Activated CD4-positive, alpha-beta T cell treated with anti-CD3 and anti-CD28 coated beads, Interleukin-2, amount 50 U/mL, for 24 hours (primary cell): ENCODE results near the gene ADGRD1.
"Not testable (repeated sequence)": the region's sequence is repeated elsewhere in the genome, so short reads cannot be mapped to it uniquely, and the experiment has no call there.

ENCODE experiments used
- DNase-seq, 2 donors: peaks; one replicate each; pipeline ENCODE4 v3.0.0-alpha.2; 2020; ENCODE audit warnings: low read depth in 1 of 2, low spot score in 1 of 2

Gene ADGRD1

GRCh38 chr12:130953771-130954543 is at the start of gene ADGRD1:
TSS of gene ADGRD1 (plus strand) at chr12:130953907. CDS start at chr12:130954466, 559 bp downstream.
- DNase-seq: no peak

GRCh38 chr12:130904064-130904463 is 49.6 kb upstream of the ADGRD1 start:
- no peak for DNase-seq

GRCh38 chr12:130904936-130905455 is 48.7 kb upstream of the ADGRD1 start:
- not testable (repeated sequence) for DNase-seq

GRCh38 chr12:130909111-130909510 is 44.6 kb upstream of the ADGRD1 start:
- DNase-seq: no peak

GRCh38 chr12:130911193-130911592 is 42.5 kb upstream of the ADGRD1 start:
- DNase-seq: no peak

GRCh38 chr12:130911933-130912332 is 41.8 kb upstream of the ADGRD1 start:
- no peak for DNase-seq

GRCh38 chr12:130916241-130916911 is 37.3 kb upstream of the ADGRD1 start:
- no peak for DNase-seq

- DNase-seq: no peak
Measured at GRCh38 chr12:130917607-130918006, 36.1 kb upstream of the ADGRD1 start.

- no peak for DNase-seq
Measured at GRCh38 chr12:130919086-130919485, 34.6 kb upstream of the ADGRD1 start.

- no peak for DNase-seq
Measured at GRCh38 chr12:130920119-130920703, 33.5 kb upstream of the ADGRD1 start.

- DNase-seq: no peak
Measured at GRCh38 chr12:130920723-130921381, 32.9 kb upstream of the ADGRD1 start.

- no peak for DNase-seq
Measured at GRCh38 chr12:130922511-130922953, 31.2 kb upstream of the ADGRD1 start.

GRCh38 chr12:130924966-130925665 is 28.6 kb upstream of the ADGRD1 start:
- DNase-seq: no peak

GRCh38 chr12:130925666-130926015 is 28.1 kb upstream of the ADGRD1 start:
- DNase-seq: no peak

GRCh38 chr12:130929363-130929762 is 24.3 kb upstream of the ADGRD1 start:
- no peak for DNase-seq

- no peak for DNase-seq
Measured at GRCh38 chr12:130932061-130932930, 21.4 kb upstream of the ADGRD1 start.

- DNase-seq: no peak
Measured at GRCh38 chr12:130933269-130933995, 20.3 kb upstream of the ADGRD1 start.

- DNase-seq: no peak
Measured at GRCh38 chr12:130934753-130935152, 19.0 kb upstream of the ADGRD1 start.

- no peak for DNase-seq
Measured at GRCh38 chr12:130936561-130936960, 17.1 kb upstream of the ADGRD1 start.
